Neural progenitor cell (in vitro differentiated cells): ENCODE data around the gene FOXD2. TPM values are rescaled to one million over a fixed set of nuclear protein-coding genes. Genes with fewer than 3 reads are reported as not detected.

Experiments
- DNase-seq: peaks from one replicate; pipeline ENCODE4 v3.0.0-alpha.2; 2016; ENCODE audit warnings: low spot score
- H2AFZ ChIP-seq: fragments of 200-600 bp; sonication (generic); replicated peaks from 2 replicates; pipeline ENCODE4 v1.6.1; 2016; ENCODE audit warnings: antibody characterized with exemption
- H3F3A ChIP-seq: fragments of 200-600 bp; sonication (generic); 2 replicates; pipeline ENCODE4 v1.6.1; 2016; ENCODE audit warnings: antibody characterized with exemption, low read depth
- H3K27ac ChIP-seq: fragments of 200-600 bp; sonication (generic); 2 replicates; pipeline ENCODE4 v1.5.1; 2016; ENCODE audit warnings: mild to moderate bottlenecking
- H3K27me3 ChIP-seq: fragments of 200-600 bp; sonication (generic); 2 replicates; pipeline ENCODE4 v1.6.1; 2016; ENCODE audit warnings: mild to moderate bottlenecking, moderate library complexity
- H3K36me3 ChIP-seq: fragments of 200-600 bp; sonication (generic); 2 replicates; pipeline ENCODE4 v1.5.1; 2016
- H3K4me1 ChIP-seq: fragments of 200-600 bp; sonication (generic); 2 replicates; pipeline ENCODE4 v1.6.1; 2016; ENCODE audit warnings: mixed run types
- H3K4me2 ChIP-seq: fragments of 200-600 bp; sonication (generic); 2 replicates; pipeline ENCODE4 v1.6.1; 2016
- H3K4me3 ChIP-seq: fragments of 200-600 bp; sonication (generic); 2 replicates; pipeline ENCODE4 v1.5.1; 2016
- H3K79me2 ChIP-seq: fragments of 200-600 bp; sonication (generic); 2 replicates; pipeline ENCODE4 v1.6.1; 2016; ENCODE audit warnings: low read depth
- H3K9ac ChIP-seq: fragments of 200-600 bp; sonication (generic); 2 replicates; pipeline ENCODE4 v1.6.1; 2016
- H3K9me3 ChIP-seq: fragments of 200-600 bp; sonication (generic); 2 replicates; pipeline ENCODE4 v1.5.1; 2016; ENCODE audit warnings: low read depth
- H4K20me1 ChIP-seq: fragments of 200-600 bp; sonication (generic); 2 replicates; pipeline ENCODE4 v1.6.1; 2016; ENCODE audit warnings: low read depth
- H3K27ac Mint-ChIP-seq: 3 replicates; pipeline ENCODE4 v1.8.0; 2021; ENCODE audit warnings: mixed read lengths
- H3K27me3 Mint-ChIP-seq: 2 replicates; pipeline ENCODE4 v1.8.0; 2022; ENCODE audit warnings: low read depth, mild to moderate bottlenecking, inconsistent platforms, moderate library complexity, mixed read lengths; ENCODE audit not compliant: insufficient read depth
- H3K36me3 Mint-ChIP-seq: 3 replicates; pipeline ENCODE4 v1.8.0; 2021; ENCODE audit warnings: mixed read lengths
- H3K4me1 Mint-ChIP-seq: 3 replicates; pipeline ENCODE4 v1.8.0; 2021; ENCODE audit warnings: mixed read lengths
- H3K4me3 Mint-ChIP-seq: 3 replicates; pipeline ENCODE4 v1.8.0; 2021; ENCODE audit warnings: mild to moderate bottlenecking, moderate library complexity, mixed read lengths
- H3K9me3 Mint-ChIP-seq: 3 replicates; pipeline ENCODE4 v1.8.0; 2020; ENCODE audit warnings: mixed read lengths
- EZH2 ChIP-seq: fragments of 200-600 bp; sonication (generic); IDR thresholded peaks from 2 replicates; pipeline ENCODE4 v1.6.1; 2017; ENCODE audit warnings: antibody characterized with exemption, mild to moderate bottlenecking, moderate library complexity
- EZH2phosphoT487 ChIP-seq: fragments of 200-600 bp; sonication (generic); IDR thresholded peaks from 2 replicates; pipeline ENCODE4 v1.6.1; 2017; ENCODE audit warnings: antibody characterized with exemption
- total RNA-seq: library from RNA; depleted of rRNA; stranded (reverse); fragments of >200 nt; gene quantifications from 2 replicates; pipeline ENCODE4 v1.2.3, GENCODE V29; 2015; ENCODE audit warnings: low replicate concordance
- TF ChIP-seq, protein P1 (sequence below): fragments of 200-600 bp; sonication (generic); IDR thresholded peaks from 2 replicates; pipeline ENCODE4 v1.5.1; 2017; ENCODE audit warnings: antibody characterized with exemption, mild to moderate bottlenecking

Gene FOXD2
- total RNA-seq, 1 donor from 2014 or later = 0.32 TPM

DNA sequence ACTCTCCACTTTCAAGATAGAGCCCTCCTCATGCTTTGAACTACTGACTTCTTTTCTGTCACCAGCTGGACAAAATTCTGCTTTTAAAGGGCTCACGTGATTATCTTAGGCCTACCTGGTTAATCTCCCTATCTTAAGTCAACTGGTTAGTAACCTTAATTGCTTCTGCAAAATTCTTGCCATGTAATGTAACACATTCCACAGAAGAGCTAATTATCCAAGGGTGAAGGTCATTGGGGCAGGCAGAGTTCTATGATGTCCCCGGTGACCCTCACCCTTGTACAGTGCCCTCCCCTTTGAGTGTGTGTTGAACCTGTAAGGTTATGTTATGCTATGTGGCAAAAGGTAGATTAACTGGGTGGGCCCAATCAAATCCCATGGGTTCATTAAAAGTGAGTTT lies 47.0 kb upstream of the FOXD2 start:
- H3K9me3 ChIP-seq = no peaks in the 10 kb centered on the region
- Mint-ChIP-seq H3K4me3 (no peak overlapping the region), H3K27ac (no peak overlapping the region), H3K36me3 (no peaks in the 10 kb centered on the region), H3K4me1 (peaks cover 4% of the 10 kb centered on the region), H3K9me3 (no peaks in the 10 kb centered on the region), H3K27me3 (peaks cover 4% of the 10 kb centered on the region)
- H3K27ac ChIP-seq = no peak overlapping the region
- H3K4me2 ChIP-seq = no peak overlapping the region
- no peaks in the 10 kb centered on the region for H3K4me1 ChIP-seq
- H3K9ac ChIP-seq = no peak overlapping the region
- DNase-seq = no peak
- H3K4me3 ChIP-seq = no peak overlapping the region
- no peaks in the 10 kb centered on the region for H3K79me2 ChIP-seq
- H3K27me3 ChIP-seq = peaks cover 62% of the 10 kb centered on the region
- H2AFZ ChIP-seq = no peak overlapping the region
- peaks cover 5% of the 10 kb centered on the region for H4K20me1 ChIP-seq
- no peaks in the 10 kb centered on the region for H3F3A ChIP-seq
- no peaks in the 10 kb centered on the region for H3K36me3 ChIP-seq
- TF ChIP-seq EZH2phosphoT487 (no peak), EZH2 (no peak)
- TF ChIP-seq, protein P1, sequence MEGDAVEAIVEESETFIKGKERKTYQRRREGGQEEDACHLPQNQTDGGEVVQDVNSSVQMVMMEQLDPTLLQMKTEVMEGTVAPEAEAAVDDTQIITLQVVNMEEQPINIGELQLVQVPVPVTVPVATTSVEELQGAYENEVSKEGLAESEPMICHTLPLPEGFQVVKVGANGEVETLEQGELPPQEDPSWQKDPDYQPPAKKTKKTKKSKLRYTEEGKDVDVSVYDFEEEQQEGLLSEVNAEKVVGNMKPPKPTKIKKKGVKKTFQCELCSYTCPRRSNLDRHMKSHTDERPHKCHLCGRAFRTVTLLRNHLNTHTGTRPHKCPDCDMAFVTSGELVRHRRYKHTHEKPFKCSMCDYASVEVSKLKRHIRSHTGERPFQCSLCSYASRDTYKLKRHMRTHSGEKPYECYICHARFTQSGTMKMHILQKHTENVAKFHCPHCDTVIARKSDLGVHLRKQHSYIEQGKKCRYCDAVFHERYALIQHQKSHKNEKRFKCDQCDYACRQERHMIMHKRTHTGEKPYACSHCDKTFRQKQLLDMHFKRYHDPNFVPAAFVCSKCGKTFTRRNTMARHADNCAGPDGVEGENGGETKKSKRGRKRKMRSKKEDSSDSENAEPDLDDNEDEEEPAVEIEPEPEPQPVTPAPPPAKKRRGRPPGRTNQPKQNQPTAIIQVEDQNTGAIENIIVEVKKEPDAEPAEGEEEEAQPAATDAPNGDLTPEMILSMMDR = no peak

- no peak overlapping the region for H3K4me2 ChIP-seq
- no peak for DNase-seq
Measured at GRCh38 chr1:47393141-47393540, 44.7 kb upstream of the FOXD2 start.

DNA sequence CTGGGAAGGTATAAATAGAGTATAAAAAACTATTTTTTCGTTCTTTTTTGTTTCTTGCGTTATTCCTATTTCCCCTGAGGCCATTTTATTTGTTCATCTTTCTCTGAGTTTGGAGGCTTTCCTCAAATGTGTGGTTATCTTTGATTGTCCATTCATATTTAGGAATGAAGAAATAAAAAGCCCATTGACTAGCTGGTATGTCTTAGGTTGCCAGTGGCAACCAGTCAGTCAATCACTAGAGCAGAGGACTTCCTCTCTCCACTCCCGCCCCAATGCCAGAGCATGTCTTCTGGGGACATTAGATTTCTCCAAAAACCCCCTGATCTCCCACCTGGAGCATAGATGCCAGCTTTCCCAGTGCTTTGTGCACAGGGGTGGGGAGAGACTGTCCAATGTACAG lies 42.4 kb upstream of the FOXD2 start:
- Histone ChIP-seq H3F3A (no peaks in the 10 kb centered on the region), H3K79me2 (no peaks in the 10 kb centered on the region), H3K4me2 (no peak overlapping the region), H4K20me1 (no peaks in the 10 kb centered on the region), H3K4me3 (no peak overlapping the region), H3K27ac (no peak overlapping the region), H3K4me1 (no peaks in the 10 kb centered on the region), H3K27me3 (peaks cover 65% of the 10 kb centered on the region), H3K9me3 (no peaks in the 10 kb centered on the region), H3K36me3 (no peaks in the 10 kb centered on the region), H2AFZ (no peak overlapping the region), H3K9ac (no peak overlapping the region)
- H3K4me3 Mint-ChIP-seq = no peak overlapping the region
- no peaks in the 10 kb centered on the region for H3K4me1 Mint-ChIP-seq
- H3K27ac Mint-ChIP-seq = no peak overlapping the region
- H3K36me3 Mint-ChIP-seq = no peaks in the 10 kb centered on the region
- H3K27me3 Mint-ChIP-seq = peaks cover 3% of the 10 kb centered on the region
- no peaks in the 10 kb centered on the region for H3K9me3 Mint-ChIP-seq
- DNase-seq = no peak
- TF ChIP-seq EZH2 (no peak), EZH2phosphoT487 (no peak)
- TF ChIP-seq, protein P1 = no peak

More at GRCh38 chr1:47393141-47393540, 44.7 kb upstream of the FOXD2 start:
- no peak for TF ChIP-seq EZH2
- TF ChIP-seq EZH2phosphoT487 = no peak
- TF ChIP-seq, protein P1 = no peak
- H3K27me3 Mint-ChIP-seq = peaks cover 2% of the 10 kb centered on the region
- no peak overlapping the region for H2AFZ ChIP-seq
- no peak overlapping the region for H3K4me3 Mint-ChIP-seq
- H3K27ac ChIP-seq = no peak overlapping the region
- H3K4me1 Mint-ChIP-seq = peaks cover 4% of the 10 kb centered on the region
- no peaks in the 10 kb centered on the region for H3K36me3 Mint-ChIP-seq
- no peaks in the 10 kb centered on the region for H3K9me3 Mint-ChIP-seq
- H3F3A ChIP-seq = no peaks in the 10 kb centered on the region
- no peak overlapping the region for H3K27ac Mint-ChIP-seq
- no peaks in the 10 kb centered on the region for H3K79me2 ChIP-seq
- H3K4me1 ChIP-seq = no peaks in the 10 kb centered on the region
- H3K27me3 ChIP-seq = peaks cover 56% of the 10 kb centered on the region
- H3K9ac ChIP-seq = no peak overlapping the region
- H3K9me3 ChIP-seq = no peaks in the 10 kb centered on the region
- H4K20me1 ChIP-seq = peaks cover 5% of the 10 kb centered on the region
- no peaks in the 10 kb centered on the region for H3K36me3 ChIP-seq
- no peak overlapping the region for H3K4me3 ChIP-seq
